HG03025 (cell line): ENCODE results near the gene DNAJA3.

Experiments used
- ATAC-seq: cut with Tn5 transposase; IDR thresholded peaks from one replicate; pipeline ENCODE4 v1.9.1; 2021; ENCODE audit warnings: mild to moderate bottlenecking, moderate library complexity; ENCODE audit not compliant: unreplicated experiment, low FRiP score

The DNAJA3 gene

GRCh38 chr16:4467916-4468315 is 42.2 kb downstream of the DNAJA3 start:
- no peak for ATAC-seq

- ATAC-seq: no peak
Observed at GRCh38 chr16:4468972-4469371, 43.3 kb downstream of the DNAJA3 start.

GRCh38 chr16:4471869-4472268 is 46.2 kb downstream of the DNAJA3 start:
- no peak for ATAC-seq

DNA sequence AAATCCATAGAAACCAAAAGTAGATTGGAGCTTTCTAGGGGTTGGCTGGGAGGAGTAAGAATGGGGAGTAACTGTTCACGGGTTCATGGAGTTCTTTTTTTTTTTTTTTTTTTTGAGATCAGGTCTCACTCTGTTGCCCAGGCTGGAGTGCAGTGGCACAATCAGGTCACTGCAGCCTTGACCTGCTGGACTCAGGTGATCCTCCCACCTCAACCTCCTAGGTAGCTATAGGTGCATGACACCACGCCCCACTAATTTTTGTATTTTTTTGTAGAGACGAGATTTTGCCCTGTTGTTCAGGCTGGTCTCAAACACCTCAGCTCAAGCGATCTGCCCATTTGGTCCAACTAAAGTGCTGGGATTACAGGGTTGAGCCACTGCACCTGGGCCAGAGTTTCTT is 47.2 kb downstream of the DNAJA3 start:
- no peak for ATAC-seq

- no peak for ATAC-seq
Observed at GRCh38 chr16:4474192-4474961, 48.7 kb downstream of the DNAJA3 start, which contains the start of gene NMRAL1. Gene NMRAL1 (minus strand): TSS chr16:4474625. CDS start chr16:4474132, 493 bp downstream.

DNA sequence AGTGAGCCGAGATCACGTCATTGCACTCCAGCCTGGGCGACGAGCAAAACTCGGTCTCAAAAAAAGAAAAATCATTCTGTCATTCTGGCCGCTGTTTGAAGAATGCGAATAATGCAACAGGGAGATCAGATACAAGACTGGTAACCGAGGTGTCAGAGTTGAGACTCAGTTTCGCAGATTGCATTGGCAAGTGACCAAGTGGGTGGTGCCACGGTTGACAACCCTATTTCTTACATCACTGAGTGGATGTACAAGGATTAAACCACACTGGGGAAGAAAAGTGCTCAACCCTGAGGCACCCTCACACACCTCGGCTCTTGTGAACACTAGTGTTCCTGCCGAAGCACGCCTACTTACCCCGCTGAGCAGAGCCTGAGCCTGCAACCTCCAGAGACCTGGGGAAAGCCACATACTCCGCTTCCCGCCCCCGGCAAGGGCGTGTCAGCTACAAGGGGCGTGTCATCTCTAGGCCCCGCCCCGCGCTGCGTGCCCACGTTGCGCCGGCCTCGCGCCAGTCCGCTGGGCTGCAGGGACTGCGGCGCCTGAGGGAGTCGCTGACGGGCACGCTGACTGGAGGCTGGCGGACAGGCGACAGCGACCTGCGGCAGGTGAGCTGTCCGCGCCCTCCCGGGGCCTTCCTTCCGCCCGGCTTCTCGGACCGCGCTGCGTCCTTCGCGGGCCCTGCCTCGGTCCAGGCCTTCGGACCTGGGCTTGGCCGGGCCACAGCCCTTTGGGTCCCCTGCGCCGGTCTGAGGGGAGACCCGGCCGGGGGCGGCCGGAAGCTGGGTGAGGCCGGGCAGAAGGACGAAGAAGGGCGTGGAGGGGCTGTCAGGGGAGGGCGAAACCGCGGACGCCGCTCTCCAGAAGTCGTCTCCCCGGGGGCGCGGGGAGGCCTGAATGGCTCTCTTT is 50.5 kb downstream of the DNAJA3 start, which contains the start of gene HMOX2:
TSS of gene HMOX2 (plus strand) at position 519 of the 909 bp plus-strand sequence. CDS start 29,127 bp downstream, outside the sequence.
- peak; percentile 73 for ATAC-seq

DNA sequence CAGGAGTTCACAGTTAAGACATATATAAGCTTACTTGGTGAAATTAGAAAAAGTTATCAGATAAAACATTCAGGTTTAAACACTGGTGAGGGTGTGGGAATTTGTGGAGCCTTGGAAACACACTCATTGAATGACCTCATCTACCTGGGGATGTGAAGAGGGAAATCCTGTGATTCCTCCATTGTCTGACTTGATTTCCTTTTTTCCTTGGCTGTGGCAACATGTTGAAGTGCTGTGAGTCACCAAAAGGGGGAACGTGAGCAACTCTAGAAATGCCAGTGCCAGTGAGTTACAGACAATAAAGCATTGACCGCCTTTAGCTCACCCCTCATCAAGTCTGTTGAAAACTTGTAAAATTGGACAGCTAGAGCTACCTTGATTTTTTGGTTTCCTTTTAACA is 52.3 kb downstream of the DNAJA3 start:
- no peak for ATAC-seq

GRCh38 chr16:4481526-4481925 is 55.9 kb downstream of the DNAJA3 start:
- no peak for ATAC-seq

DNA sequence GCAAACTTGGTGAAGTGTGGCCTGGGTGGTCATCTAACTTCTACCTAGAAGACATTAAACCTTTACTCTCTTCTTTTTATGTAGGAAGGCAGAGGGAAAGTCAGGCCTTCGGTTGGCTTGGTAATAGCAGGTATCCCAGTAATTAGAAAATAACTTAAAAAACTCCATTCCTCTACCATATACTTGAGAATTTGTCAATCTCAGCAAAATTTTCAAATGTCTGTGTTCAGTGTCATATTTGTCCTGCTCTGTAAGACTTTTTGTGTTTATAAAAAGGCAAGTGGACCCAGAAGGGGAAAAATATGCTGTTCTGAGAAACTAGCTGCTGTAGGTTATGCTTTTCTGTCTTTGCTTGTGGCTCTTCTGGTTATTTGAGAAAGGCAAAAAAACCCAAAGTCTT is 56.3 kb downstream of the DNAJA3 start:
- no peak for ATAC-seq

DNA sequence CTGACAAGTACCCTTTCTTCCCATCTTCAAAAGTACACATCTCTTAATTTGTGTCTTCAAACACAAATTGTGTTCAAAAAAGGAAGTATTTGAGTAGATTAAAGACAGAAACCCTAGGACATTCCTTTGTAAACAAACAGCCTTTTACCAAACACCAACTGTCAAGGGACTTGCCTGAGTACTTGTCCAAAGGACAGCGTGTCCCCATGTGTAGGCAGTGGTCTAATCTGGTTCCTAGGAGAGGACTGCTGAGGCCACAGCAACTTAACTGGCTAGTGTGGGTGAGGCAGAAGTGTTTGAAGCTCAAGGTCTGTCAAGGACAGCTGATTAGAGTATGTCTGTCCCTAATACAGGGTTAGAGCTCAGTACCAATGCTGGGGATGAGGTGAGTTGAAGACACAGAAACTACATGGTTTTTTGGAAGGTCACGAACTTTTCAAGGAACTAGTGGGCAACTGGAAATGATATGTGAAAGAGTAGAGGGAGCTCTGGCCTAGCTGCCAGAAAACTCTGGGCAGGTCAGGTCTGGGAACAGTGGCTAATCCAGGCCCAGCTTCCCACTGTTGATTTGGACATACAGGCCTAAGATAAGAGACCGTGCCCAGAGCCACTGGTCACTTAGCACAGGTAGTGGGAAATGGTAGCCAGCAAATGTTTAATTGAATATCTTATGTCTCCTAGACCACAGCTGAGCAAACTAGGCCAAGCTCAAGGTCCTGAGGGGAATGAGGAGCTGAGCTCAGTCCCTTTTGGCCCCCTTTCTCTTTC is 60.6 kb downstream of the DNAJA3 start:
- ATAC-seq: no peak

GRCh38 chr16:4487955-4488498 is 62.4 kb downstream of the DNAJA3 start:
- ATAC-seq: no peak

GRCh38 chr16:4488499-4488967 is 62.9 kb downstream of the DNAJA3 start:
- no peak for ATAC-seq

- ATAC-seq: no peak
Observed at GRCh38 chr16:4489030-4489429, 63.4 kb downstream of the DNAJA3 start.

- ATAC-seq: no peak
Observed at GRCh38 chr16:4491898-4492297, 66.2 kb downstream of the DNAJA3 start.

DNA sequence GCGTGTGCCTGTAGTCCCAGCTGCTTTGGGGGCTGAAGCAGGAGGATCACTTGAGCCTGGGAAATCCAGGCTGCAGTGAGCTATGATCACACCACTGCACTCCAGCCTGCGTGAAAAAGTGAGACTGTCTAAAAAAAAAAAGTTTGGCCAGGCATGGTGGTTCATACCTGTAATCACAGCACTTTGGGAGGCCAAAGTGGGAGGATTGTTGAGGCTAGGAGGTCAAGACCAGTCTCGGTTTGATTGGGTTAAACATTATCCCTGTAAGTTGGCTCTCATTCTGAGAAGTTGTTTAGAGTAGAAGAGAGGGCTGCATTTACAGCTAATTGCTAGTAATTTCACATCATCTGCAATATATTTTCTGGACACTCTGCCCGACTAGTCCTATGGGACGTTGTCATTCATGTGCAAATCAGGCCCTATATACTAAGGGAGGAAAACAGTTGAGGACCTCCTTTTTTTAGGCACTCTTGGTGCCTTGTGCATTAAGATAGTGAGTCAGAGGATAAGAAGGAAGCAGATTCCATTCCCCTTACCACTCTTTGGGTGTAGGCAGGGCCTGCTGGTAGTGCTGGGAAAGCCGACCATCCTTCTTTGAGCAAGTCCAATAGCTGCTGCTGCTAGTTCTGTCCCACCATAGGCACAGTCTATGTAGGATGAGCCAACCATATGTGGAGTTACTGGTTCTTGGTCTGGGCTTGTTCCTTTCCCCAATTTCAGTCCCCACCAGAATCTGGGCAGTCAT is 69.2 kb downstream of the DNAJA3 start:
- no peak for ATAC-seq

DNA sequence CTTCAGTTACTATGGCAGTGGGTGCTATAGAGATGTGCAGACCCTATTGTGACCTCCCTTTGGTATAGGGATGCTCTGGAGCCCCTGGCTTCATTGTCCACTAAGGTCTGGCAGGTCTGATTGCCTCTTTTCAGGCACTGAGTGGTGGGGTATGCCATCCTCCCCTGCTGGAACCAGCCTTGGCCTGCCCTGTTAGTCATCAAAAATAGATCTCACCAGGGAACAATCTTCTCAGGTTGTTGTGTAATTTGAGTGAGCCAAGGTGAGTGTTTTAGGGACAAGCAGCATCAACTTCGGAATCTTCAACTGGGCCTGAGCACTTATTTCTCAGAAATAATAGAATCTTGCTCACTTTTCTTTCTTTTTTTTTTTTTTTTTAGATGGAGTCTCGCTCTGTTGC is 70.1 kb downstream of the DNAJA3 start:
- ATAC-seq: no peak

DNA sequence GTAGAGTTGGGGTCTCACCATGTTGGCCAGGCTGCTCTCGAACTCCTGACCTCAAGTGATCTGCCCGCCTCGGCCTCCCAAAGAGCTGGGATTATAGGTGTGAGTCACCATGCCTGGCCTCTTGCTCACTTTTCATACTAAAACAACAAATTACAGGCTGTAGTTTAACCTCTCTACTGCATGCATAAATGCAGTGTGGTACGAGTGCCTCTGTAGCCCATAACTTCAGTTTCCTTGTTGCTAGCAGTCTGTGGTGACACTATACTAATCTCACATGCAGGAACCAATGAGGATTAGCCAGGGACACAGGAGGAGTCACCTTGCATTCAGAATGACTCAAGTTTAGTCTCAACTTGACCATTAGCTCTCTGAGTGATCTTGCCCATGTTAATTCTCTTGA is 70.6 kb downstream of the DNAJA3 start:
- no peak for ATAC-seq

GRCh38 chr16:4498546-4499195 is 73.0 kb downstream of the DNAJA3 start:
- no peak for ATAC-seq

DNA sequence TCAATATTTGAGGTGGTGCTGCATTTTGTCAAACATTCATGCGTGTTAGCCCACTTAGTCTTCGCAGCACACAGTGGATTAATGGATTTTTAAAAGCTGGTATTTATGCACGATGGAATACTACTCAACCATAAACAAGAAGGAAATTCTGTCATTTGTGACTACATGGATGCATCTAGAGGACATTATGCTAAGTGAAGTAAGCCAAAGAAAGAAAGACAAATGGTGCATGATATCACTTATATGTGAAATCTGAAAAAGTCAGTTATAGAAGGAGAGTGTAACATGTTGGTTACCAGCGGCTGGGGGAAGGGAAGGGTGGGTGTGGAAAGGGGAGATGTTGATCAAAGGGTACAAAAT is 73.5 kb downstream of the DNAJA3 start:
- no peak for ATAC-seq
